GM21723 (cell line): ENCODE data around the gene HHAT.
"Not testable (repeated sequence)": the region's sequence is repeated elsewhere in the genome, so short reads cannot be mapped to it uniquely, and the experiment has no call there.

Experiments
- ATAC-seq: cut with Tn5 transposase; IDR thresholded peaks from one replicate; pipeline ENCODE4 v1.9.1; 2021; ENCODE audit warnings: mild to moderate bottlenecking, moderate library complexity; ENCODE audit not compliant: unreplicated experiment

Gene HHAT

GRCh38 chr1:210354305-210354704 is 25.6 kb downstream of the HHAT start:
- not testable (repeated sequence) for ATAC-seq

GRCh38 chr1:210358626-210359025 is 29.9 kb downstream of the HHAT start:
- ATAC-seq = no peak

GRCh38 chr1:210359255-210359654 is 30.6 kb downstream of the HHAT start:
- ATAC-seq = no peak

GRCh38 chr1:210360852-210361477 is 32.3 kb downstream of the HHAT start:
- no peak for ATAC-seq

GRCh38 chr1:210361665-210362064 is 33.0 kb downstream of the HHAT start:
- ATAC-seq = no peak

- no peak for ATAC-seq
Observed at GRCh38 chr1:210362526-210362925, 33.8 kb downstream of the HHAT start.

GRCh38 chr1:210363119-210363518 is 34.4 kb downstream of the HHAT start:
- ATAC-seq = no peak

- ATAC-seq = no peak
Observed at GRCh38 chr1:210364479-210364878, 35.8 kb downstream of the HHAT start.

GRCh38 chr1:210366767-210367166 is 38.1 kb downstream of the HHAT start:
- ATAC-seq = no peak

- no peak for ATAC-seq
Observed at GRCh38 chr1:210367566-210367965, 38.9 kb downstream of the HHAT start.

GRCh38 chr1:210369425-210369824 is 40.7 kb downstream of the HHAT start:
- no peak for ATAC-seq

- no peak for ATAC-seq
Observed at GRCh38 chr1:210371916-210372315, 43.2 kb downstream of the HHAT start.

GRCh38 chr1:210372491-210372890 is 43.8 kb downstream of the HHAT start:
- ATAC-seq = no peak

GRCh38 chr1:210372931-210373627 is 44.4 kb downstream of the HHAT start:
- ATAC-seq = no peak

GRCh38 chr1:210373628-210373877 is 44.9 kb downstream of the HHAT start:
- no peak for ATAC-seq

- ATAC-seq = peak; percentile 88
Observed at GRCh38 chr1:210373878-210374599, 45.3 kb downstream of the HHAT start.

GRCh38 chr1:210374600-210374953 is 45.9 kb downstream of the HHAT start:
- ATAC-seq = no peak

GRCh38 chr1:210376836-210377372 is 48.2 kb downstream of the HHAT start:
- ATAC-seq = no peak

GRCh38 chr1:210377731-210378333 is 49.1 kb downstream of the HHAT start:
- no peak for ATAC-seq

- ATAC-seq = no peak
Observed at GRCh38 chr1:210378736-210379135, 50.0 kb downstream of the HHAT start.

- no peak for ATAC-seq
Observed at GRCh38 chr1:210381934-210382333, 53.2 kb downstream of the HHAT start.

GRCh38 chr1:210384625-210385024 is 55.9 kb downstream of the HHAT start:
- ATAC-seq = no peak
